ENCODE results near the gene BEND3. TPM values are rescaled to one million over a fixed set of nuclear protein-coding genes. Genes with fewer than 3 reads are reported as not detected.

Gene BEND3
- total and polyA plus RNA-seq, 2 of the 8 experiments (the other 6 are each of a cell fraction or from before 2014, with no cell fraction given), result 25.2 to 38.8 TPM

GRCh38 chr6:107123501-107123900 lies 8.2 kb upstream of the BEND3 start (continued):
- TF ChIP-seq FOSL1 (IDR thresholded peaks at IDR 0.05; ENCODE audit: insufficient read depth, low read depth, low read length) (no peak), ATF3 (IDR thresholded peaks at IDR 0.05; ENCODE audit: insufficient read depth, low read depth, low read length) (no peak), EGR1 (IDR thresholded peaks at IDR 0.05; ENCODE audit: borderline replicate concordance, low read depth, low read length) (no peak), BACH1 (IDR thresholded peaks at IDR 0.05; ENCODE audit: low read length) (no peak), SIRT6 (IDR thresholded peaks at IDR 0.05; ENCODE audit: low read length) (no peak), KDM4A (IDR thresholded peaks at IDR 0.05; ENCODE audit: low read depth, low read length, severe bottlenecking) (no peak), TAF7 (optimal IDR thresholded peaks at IDR 0.05; ENCODE audit: borderline replicate concordance, low read depth, low read length) (no peak), ZNF274 (IDR thresholded peaks at IDR 0.05; ENCODE audit: borderline replicate concordance, extremely low read depth, low read length) (no peak)
